Lung (tissue), 12 donors: ENCODE results near the gene ARHGAP1. TPM values are rescaled to one million over a fixed set of nuclear protein-coding genes. Genes with fewer than 3 reads are reported as not detected.

Experiments used
- ATAC-seq: fragments of 200-7000 bp; cut with Tn5 transposase; one replicate; pipeline ENCODE4 v1.9.1; 2020; ENCODE audit warnings: moderate number of reproducible peaks; ENCODE audit not compliant: insufficient read depth, low FRiP score
- DNase-seq, 3 donors: peaks; one replicate each; pipeline ENCODE4 v3.0.0-alpha.2; 2013 to 2017
- H3K27ac ChIP-seq, 2 donors: one replicate each; pipeline ENCODE4 v1.5.1; 2013; ENCODE audit warnings: mild to moderate bottlenecking in 2 of 2, moderate library complexity in 2 of 2, control low read depth in 1 of 2, inconsistent platforms in 1 of 2, low read depth in 1 of 2, low read length in 1 of 2
- H3K27me3 ChIP-seq, 3 donors: one replicate each; pipeline ENCODE4 v1.5.1; 2013; ENCODE audit warnings: low read length in 2 of 3; ENCODE audit not compliant: control insufficient read depth in 3 of 3, insufficient read depth in 3 of 3
- H3K36me3 ChIP-seq, 4 donors: one replicate each; pipeline ENCODE4 v1.5.1; 2013; ENCODE audit warnings: low read length in 4 of 4, mild to moderate bottlenecking in 1 of 4, moderate library complexity in 1 of 4; ENCODE audit not compliant: control insufficient read depth in 4 of 4, insufficient read depth in 4 of 4
- H3K4me1 ChIP-seq, 5 donors: one replicate each; pipeline ENCODE4 v1.5.1; 2013; ENCODE audit warnings: low read length in 5 of 5, mild to moderate bottlenecking in 2 of 5, moderate library complexity in 1 of 5; ENCODE audit not compliant: control insufficient read depth in 5 of 5, insufficient read depth in 5 of 5
- H3K4me3 ChIP-seq: one replicate; pipeline ENCODE4 v1.5.1; 2013; ENCODE audit warnings: mild to moderate bottlenecking, control low read depth, moderate library complexity
- H3K9ac ChIP-seq, 2 donors: one replicate each; pipeline ENCODE4 v1.5.1; 2013; ENCODE audit warnings: low read length in 2 of 2, control low read depth in 1 of 2; ENCODE audit not compliant: insufficient read depth in 1 of 2
- H3K9me3 ChIP-seq, 4 donors: one replicate each; pipeline ENCODE4 v1.5.1; 2013; ENCODE audit warnings: low read length in 3 of 4, mild to moderate bottlenecking in 1 of 4, moderate library complexity in 1 of 4; ENCODE audit not compliant: control insufficient read depth in 4 of 4, insufficient read depth in 3 of 4
- CTCF ChIP-seq: IDR thresholded peaks from 2 replicates; pipeline ENCODE4 v1.5.1; 2012; ENCODE audit warnings: mild to moderate bottlenecking; ENCODE audit errors: control extremely low read depth, extremely low read depth
- WGBS, 2 donors: extraction: QIAGEN DNeasy Blood & Tissue Kit; methylation state at CpG; one replicate each; pipeline ENCODE4 v1.1.7; 2013; 5-methylcytosine and 5-hydroxymethylcytosine counted together
- polyA plus RNA-seq, 2 donors: library from polyadenylated mRNA; stranded (reverse); fragments of 200-250 nt; gene quantifications; one replicate each; pipeline ENCODE4 v1.2.1, GENCODE V29; 2013
- total RNA-seq, 2 donors: library from RNA; depleted of rRNA in 1 of 2; stranded (reverse); fragments of >200 nt in 1 of 2; gene quantifications; one replicate each; pipeline ENCODE4 v1.2.1, GENCODE V29; 2014 to 2021
- donor health status: control.
- donor health status: control.
- donor health status: Bipolar disorder and iron deficiency.
- donor health status: healthy.
- donor health status: DM: yes; HTN: yes; CAD: no.

ARHGAP1 gene
- total and polyA plus RNA-seq, 4 donors = 23.3 to 87.9 (median 36.6) TPM

DNA sequence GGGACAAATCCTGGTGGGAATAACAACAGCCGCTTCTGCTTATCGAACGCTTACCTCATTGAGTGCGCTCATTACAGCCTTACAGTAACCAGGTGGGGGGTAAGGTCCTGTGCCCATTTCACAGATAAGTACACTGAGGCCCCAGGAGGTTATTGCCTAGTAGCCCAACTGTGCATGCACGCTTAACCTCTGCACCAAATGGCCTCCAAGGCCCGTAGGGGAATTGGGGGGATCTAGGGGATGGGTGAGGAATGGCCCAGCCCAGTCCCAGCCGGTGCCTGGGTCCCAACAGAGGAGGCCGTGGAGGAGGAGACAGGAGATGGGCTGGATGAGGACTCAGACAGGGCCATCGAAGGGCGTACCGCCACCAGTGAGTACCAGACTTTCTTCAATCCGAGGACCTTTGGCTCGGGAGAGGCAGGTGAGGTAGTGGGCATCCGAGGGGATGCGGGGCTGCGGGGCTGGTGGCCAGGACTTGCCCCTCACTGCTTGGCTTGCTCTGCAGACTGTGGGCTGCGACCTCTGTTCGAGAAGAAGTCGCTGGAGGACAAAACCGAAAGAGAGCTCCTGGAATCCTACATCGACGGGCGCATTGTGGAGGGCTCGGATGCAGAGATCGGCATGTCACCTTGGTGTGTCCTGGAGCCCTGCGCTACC is 25.9 kb upstream of the ARHGAP1 start:
- no peak overlapping the region for H3K27ac ChIP-seq
- DNase-seq (no peak), ATAC-seq (no peak)
- no peaks in the 10 kb centered on the region for H3K27me3 ChIP-seq
- H3K4me1 ChIP-seq = no peaks in the 10 kb centered on the region
- H3K4me3 ChIP-seq = no peak overlapping the region
- H3K9me3 ChIP-seq = no peaks in the 10 kb centered on the region
- WGBS, 2 donors = 93 to 95% methylated on average over 26 of the region's 26 CpGs
- TF ChIP-seq CTCF = no peak
- no peaks in the 10 kb centered on the region for H3K36me3 ChIP-seq
- no peak overlapping the region for H3K9ac ChIP-seq

- H3K4me3 ChIP-seq = no peak overlapping the region
- H3K27ac ChIP-seq = no peak overlapping the region
- WGBS, 2 donors = 90 to 95% methylated on average over 19 of the region's 19 CpGs
- no peaks in the 10 kb centered on the region for H3K9me3 ChIP-seq
- H3K36me3 ChIP-seq = no peaks in the 10 kb centered on the region
- H3K9ac ChIP-seq = no peak overlapping the region
- no peaks in the 10 kb centered on the region for H3K4me1 ChIP-seq
- TF ChIP-seq CTCF = no peak
- H3K27me3 ChIP-seq = no peaks in the 10 kb centered on the region
- ATAC-seq (no peak), DNase-seq (no peak)
Observed at GRCh38 chr11:46725338-46726205, 25.2 kb upstream of the ARHGAP1 start.

DNA sequence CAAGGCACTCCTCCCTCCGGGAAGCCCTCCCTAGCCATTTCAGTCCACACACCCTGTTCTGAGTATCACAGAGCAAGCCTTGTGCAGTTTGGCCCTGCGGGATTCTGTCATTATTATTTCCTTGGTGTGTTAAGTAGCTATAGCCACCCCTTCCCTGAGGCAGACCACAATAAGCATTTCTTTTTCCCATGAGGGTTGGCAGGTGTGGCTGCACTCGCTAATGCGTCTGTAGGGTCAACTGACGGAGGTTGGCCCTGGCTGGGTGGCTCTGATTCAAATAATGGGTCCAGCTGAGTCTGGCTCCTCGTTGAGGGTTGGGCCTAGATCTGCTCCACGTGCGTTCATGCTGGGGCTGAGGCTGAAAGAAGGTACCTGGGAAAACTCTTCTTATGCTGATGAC is 23.7 kb upstream of the ARHGAP1 start:
- DNase-seq = no peak
- 74 to 79% methylated on average over 8 of the region's 8 CpGs for WGBS, 2 donors
- Histone ChIP-seq H3K9ac (no peak overlapping the region), H3K4me1 (no peaks in the 10 kb centered on the region), H3K27ac (no peak overlapping the region), H3K4me3 (no peak overlapping the region), H3K27me3 (no peaks in the 10 kb centered on the region), H3K9me3 (no peaks in the 10 kb centered on the region), H3K36me3 (no peaks in the 10 kb centered on the region)
- no peak for TF ChIP-seq CTCF
- ATAC-seq = no peak
